OCI-LY1 (cell line): ENCODE data around the gene TSNAX.

Source experiments
- H2AFZ ChIP-seq: fragments of 200-600 bp; sonication (generic), shearing (Covaris generic); 2 replicates; pipeline ENCODE4 v1.6.0; 2014; ENCODE audit warnings: antibody characterized with exemption, mild to moderate bottlenecking, low read length
- H3F3A ChIP-seq: fragments of 200-600 bp; sonication (generic), shearing (Covaris generic); 2 replicates; pipeline ENCODE4 v1.6.0; 2014; ENCODE audit warnings: mild to moderate bottlenecking, antibody characterized with exemption, low read length, moderate library complexity; ENCODE audit not compliant: insufficient read depth
- H3K27ac ChIP-seq: fragments of 200-600 bp; sonication (generic); 2 replicates; pipeline ENCODE4 v1.5.1; 2014; ENCODE audit warnings: low read length, mixed run types, mild to moderate bottlenecking, low read depth; ENCODE audit not compliant: poor library complexity, severe bottlenecking
- H3K27me3 ChIP-seq: fragments of 200-600 bp; sonication (generic); 2 replicates; pipeline ENCODE4 v1.6.0; 2014; ENCODE audit warnings: antibody characterized with exemption, mild to moderate bottlenecking, low read length, moderate library complexity; ENCODE audit not compliant: insufficient read depth
- H3K36me3 ChIP-seq: fragments of 200-600 bp; sonication (generic); 2 replicates; pipeline ENCODE4 v1.6.1; 2014; ENCODE audit warnings: mild to moderate bottlenecking, antibody characterized with exemption, low read length, moderate library complexity, mixed read lengths; ENCODE audit not compliant: insufficient read depth
- H3K4me1 ChIP-seq: fragments of 200-600 bp; sonication (generic); 2 replicates; pipeline ENCODE4 v1.5.1; 2014; ENCODE audit warnings: mild to moderate bottlenecking, low read length, moderate library complexity; ENCODE audit not compliant: insufficient read depth, severe bottlenecking
- H3K4me2 ChIP-seq: fragments of 200-600 bp; sonication (generic), shearing (Covaris generic); 2 replicates; pipeline ENCODE4 v1.6.1; 2014; ENCODE audit warnings: low read length
- H3K4me3 ChIP-seq: fragments of 200-600 bp; sonication (generic); 2 replicates; pipeline ENCODE4 v1.5.1; 2014; ENCODE audit warnings: low read length, low read depth, mild to moderate bottlenecking, mixed read lengths; ENCODE audit not compliant: poor library complexity, severe bottlenecking
- H3K79me2 ChIP-seq: fragments of 200-600 bp; shearing (Covaris generic); 2 replicates; pipeline ENCODE4 v1.6.1; 2016; ENCODE audit warnings: mixed run types, low read length, mixed read lengths; ENCODE audit not compliant: insufficient read depth
- H3K9ac ChIP-seq: fragments of 200-600 bp; sonication (generic), shearing (Covaris generic); 2 replicates; pipeline ENCODE4 v1.6.1; 2014; ENCODE audit warnings: mild to moderate bottlenecking, low read length, mixed read lengths
- H3K9me2 ChIP-seq: fragments of 200-600 bp; sonication (generic), shearing (Covaris generic); 2 replicates; pipeline ENCODE4 v1.6.1; 2014; ENCODE audit warnings: low read depth, mild to moderate bottlenecking, low read length, mixed read lengths
- H3K9me3 ChIP-seq: fragments of 200-600 bp; shearing (Covaris generic); 2 replicates; pipeline ENCODE4 v1.6.1; 2014; ENCODE audit warnings: low read length, mixed read lengths
- H4K20me1 ChIP-seq: fragments of 200-600 bp; sonication (generic), shearing (Covaris generic); 2 replicates; pipeline ENCODE4 v1.6.0; 2016; ENCODE audit warnings: mild to moderate bottlenecking, low read length; ENCODE audit not compliant: insufficient read depth
- CTCF ChIP-seq: fragments of 200-600 bp; sonication (generic), shearing (Covaris generic); IDR thresholded peaks from 2 replicates; pipeline ENCODE4 v1.5.1; 2017; ENCODE audit warnings: mild to moderate bottlenecking, antibody characterized with exemption, low read length, moderate library complexity, mixed read lengths
- EZH2 ChIP-seq: fragments of 200-600 bp; sonication (generic), shearing (Covaris generic); IDR thresholded peaks from 2 replicates; pipeline ENCODE4 v1.8.0; 2017; ENCODE audit warnings: borderline replicate concordance, mixed run types, mild to moderate bottlenecking, antibody characterized with exemption, low read length, moderate library complexity, mixed read lengths

Gene TSNAX

GRCh38 chr1:231613419-231614349 lies 85.2 kb downstream of the TSNAX start:
- Histone ChIP-seq H3K9me2 (no peaks in the 10 kb centered on the region), H3K4me1 (peaks cover 17% of the 10 kb centered on the region), H3K4me2 (no peak overlapping the region), H3K36me3 (no peaks in the 10 kb centered on the region; the same call in 1 of the 2 replicates), H4K20me1 (no peaks in the 10 kb centered on the region), H3F3A (no peaks in the 10 kb centered on the region), H3K4me3 (no peak overlapping the region), H3K9me3 (no peaks in the 10 kb centered on the region), H3K27me3 (peaks cover 7% of the 10 kb centered on the region; the same call in 1 of the 2 replicates), H2AFZ (no peak overlapping the region), H3K27ac (no peak overlapping the region), H3K79me2 (no peaks in the 10 kb centered on the region), H3K9ac (no peak overlapping the region)
- no peak for TF ChIP-seq CTCF
- no peak for TF ChIP-seq EZH2
